Stimulated activated CD4-positive, alpha-beta T cell treated with anti-CD3 and anti-CD28 coated beads, Interleukin-15, amount 100 ng/mL, for 24 hours (primary cell): ENCODE measurements around the gene PHF21B.
A peak's percentile ranks its signal among the peaks of the same experiment; 100 is the strongest.
"Not testable (repeated sequence)": the region's sequence is repeated elsewhere in the genome, so short reads cannot be mapped to it uniquely, and the experiment has no call there.

Experiments used
- DNase-seq: peaks from one replicate; pipeline ENCODE4 v3.0.0-alpha.2; 2020

PHF21B gene

GRCh38 chr22:44986926-44987325 lies 22.9 kb downstream of the PHF21B start:
- DNase-seq: no peak

- DNase-seq: no peak
Measured at GRCh38 chr22:44985906-44986527, 23.8 kb downstream of the PHF21B start.

- no peak for DNase-seq
Measured at GRCh38 chr22:44983878-44984482, 25.8 kb downstream of the PHF21B start.

- DNase-seq: no peak
Measured at GRCh38 chr22:44982445-44982844, 27.4 kb downstream of the PHF21B start.

- no peak for DNase-seq
Measured at GRCh38 chr22:44981857-44982256, 27.9 kb downstream of the PHF21B start.

- no peak for DNase-seq
Measured at GRCh38 chr22:44979154-44979553, 30.7 kb downstream of the PHF21B start.

GRCh38 chr22:44975427-44976262 lies 34.2 kb downstream of the PHF21B start:
- DNase-seq: peak; percentile 85

- DNase-seq: no peak
Measured at GRCh38 chr22:44974454-44974853, 35.4 kb downstream of the PHF21B start.

GRCh38 chr22:44973829-44974228 lies 36.0 kb downstream of the PHF21B start:
- DNase-seq: no peak

GRCh38 chr22:44972363-44973083 lies 37.3 kb downstream of the PHF21B start:
- DNase-seq: peak; percentile 26

GRCh38 chr22:44971651-44972362 lies 38.0 kb downstream of the PHF21B start:
- DNase-seq: no peak

- DNase-seq: no peak
Measured at GRCh38 chr22:44970291-44970690, 39.5 kb downstream of the PHF21B start.

GRCh38 chr22:44969817-44970216 lies 40.0 kb downstream of the PHF21B start:
- DNase-seq: no peak

- no peak for DNase-seq
Measured at GRCh38 chr22:44968736-44969135, 41.1 kb downstream of the PHF21B start.

- DNase-seq: no peak
Measured at GRCh38 chr22:44965171-44965570, 44.6 kb downstream of the PHF21B start.

GRCh38 chr22:44964722-44965078 lies 45.1 kb downstream of the PHF21B start:
- DNase-seq: no peak

GRCh38 chr22:44963832-44964721 lies 45.7 kb downstream of the PHF21B start:
- no peak for DNase-seq

- DNase-seq: no peak
Measured at GRCh38 chr22:44962741-44963454, 46.9 kb downstream of the PHF21B start.

GRCh38 chr22:44961682-44962081 lies 48.1 kb downstream of the PHF21B start:
- not testable (repeated sequence) for DNase-seq

- DNase-seq: no peak
Measured at GRCh38 chr22:44956840-44957767, 52.7 kb downstream of the PHF21B start.
